KMS-11 (cell line): ENCODE measurements around the gene PABPC1L.

ENCODE experiments used
- H2AFZ ChIP-seq: fragments of 200-600 bp; sonication (generic); 2 replicates; pipeline ENCODE4 v1.6.1; 2016; ENCODE audit warnings: antibody characterized with exemption, mixed run types, low read depth
- H3K27ac ChIP-seq: fragments of 200-600 bp; sonication (generic); 2 replicates; pipeline ENCODE4 v1.6.1; 2016; ENCODE audit warnings: mild to moderate bottlenecking, mixed run types
- H3K27me3 ChIP-seq: fragments of 200-600 bp; sonication (generic); 2 replicates; pipeline ENCODE4 v1.6.1; 2017; ENCODE audit warnings: mild to moderate bottlenecking, low read depth, mixed run types, moderate library complexity; ENCODE audit not compliant: insufficient read depth
- H3K36me3 ChIP-seq: fragments of 200-600 bp; sonication (generic); 2 replicates; pipeline ENCODE4 v1.6.1; 2017; ENCODE audit warnings: mild to moderate bottlenecking, mixed run types; ENCODE audit not compliant: insufficient read depth
- H3K4me1 ChIP-seq: fragments of 200-600 bp; sonication (generic); 2 replicates; pipeline ENCODE4 v1.6.1; 2016; ENCODE audit warnings: mild to moderate bottlenecking, low read depth, mixed run types; ENCODE audit not compliant: poor library complexity, severe bottlenecking
- H3K4me2 ChIP-seq: fragments of 200-600 bp; sonication (generic); 2 replicates; pipeline ENCODE4 v1.7.0; 2016; ENCODE audit warnings: mild to moderate bottlenecking, mixed run types
- H3K4me3 ChIP-seq: fragments of 200-600 bp; sonication (generic); IDR thresholded peaks from 2 replicates; pipeline ENCODE4 v1.6.1; 2017; ENCODE audit warnings: low read depth, low read length, mixed read lengths; ENCODE audit not compliant: insufficient read depth
- H3K79me2 ChIP-seq: fragments of 200-600 bp; sonication (generic); 2 replicates; pipeline ENCODE4 v1.6.1; 2016; ENCODE audit warnings: low read depth, mixed run types; ENCODE audit not compliant: insufficient read depth
- H3K9ac ChIP-seq: fragments of 200-600 bp; sonication (generic); 2 replicates; pipeline ENCODE4 v1.6.1; 2016; ENCODE audit warnings: mild to moderate bottlenecking, mixed run types
- H4K20me1 ChIP-seq: fragments of 200-600 bp; sonication (generic); 2 replicates; pipeline ENCODE4 v1.6.1; 2016; ENCODE audit warnings: mild to moderate bottlenecking, mixed run types; ENCODE audit not compliant: insufficient read depth
- CTCF ChIP-seq: fragments of 200-600 bp; sonication (generic); conservative IDR thresholded peaks from 2 replicates; pipeline ENCODE4 v1.6.1; 2017; ENCODE audit warnings: low read depth, mild to moderate bottlenecking, antibody characterized with exemption, low read length, moderate library complexity, mixed read lengths

The PABPC1L gene

GRCh38 chr20:44952731-44953130, 42.9 kb downstream of the PABPC1L start:
- Histone ChIP-seq H3K36me3 (peaks cover 27% of the 10 kb centered on the region; the same call in 1 of the 2 replicates), H3K79me2 (peaks cover 20% of the 10 kb centered on the region), H3K4me3 (no peak overlapping the region), H3K4me2 (no peak overlapping the region), H4K20me1 (no peaks in the 10 kb centered on the region), H3K27ac (no peak overlapping the region), H3K9ac (no peak overlapping the region), H3K4me1 (no peaks in the 10 kb centered on the region), H2AFZ (no peak overlapping the region), H3K27me3 (no peaks in the 10 kb centered on the region)
- no peak for TF ChIP-seq CTCF

GRCh38 chr20:44954211-44954610, 44.4 kb downstream of the PABPC1L start:
- no peak overlapping the region for H3K4me3 ChIP-seq
- peaks cover 27% of the 10 kb centered on the region; the same call in 1 of the 2 replicates for H3K36me3 ChIP-seq
- no peak for TF ChIP-seq CTCF
- peaks cover 13% of the 10 kb centered on the region for H3K4me1 ChIP-seq
- no peak overlapping the region for H3K4me2 ChIP-seq
- H4K20me1 ChIP-seq, result no peaks in the 10 kb centered on the region
- no peaks in the 10 kb centered on the region for H3K27me3 ChIP-seq
- H3K27ac ChIP-seq, result no peak overlapping the region
- H3K79me2 ChIP-seq, result peaks cover 35% of the 10 kb centered on the region
- H2AFZ ChIP-seq, result no peak overlapping the region
- no peak overlapping the region for H3K9ac ChIP-seq

- Histone ChIP-seq H4K20me1 (no peaks in the 10 kb centered on the region), H3K4me2 (no peak overlapping the region), H3K9ac (no peak overlapping the region), H3K79me2 (peaks cover 42% of the 10 kb centered on the region), H3K27me3 (no peaks in the 10 kb centered on the region), H3K36me3 (peaks cover 27% of the 10 kb centered on the region; the same call in 1 of the 2 replicates), H3K4me1 (peaks cover 13% of the 10 kb centered on the region), H3K27ac (no peak overlapping the region), H2AFZ (no peak overlapping the region), H3K4me3 (no peak overlapping the region)
- TF ChIP-seq CTCF, result no peak
These were observed 45.4 kb downstream of the PABPC1L start for GRCh38 chr20:44955270-44955669.

- H3K9ac ChIP-seq, result no peak overlapping the region
- peaks cover 22% of the 10 kb centered on the region; the same call in 1 of the 2 replicates for H3K36me3 ChIP-seq
- H2AFZ ChIP-seq, result no peak overlapping the region
- no peak overlapping the region for H3K4me3 ChIP-seq
- peaks cover 42% of the 10 kb centered on the region for H3K79me2 ChIP-seq
- no peak overlapping the region for H3K4me2 ChIP-seq
- H3K4me1 ChIP-seq, result peaks cover 24% of the 10 kb centered on the region
- no peak overlapping the region for H3K27ac ChIP-seq
- TF ChIP-seq CTCF, result no peak
- no peaks in the 10 kb centered on the region for H3K27me3 ChIP-seq
- H4K20me1 ChIP-seq, result no peaks in the 10 kb centered on the region
These were observed 46.5 kb downstream of the PABPC1L start for GRCh38 chr20:44956410-44956809.
